GM19240 (cell line): ENCODE measurements around the gene IGFLR1.
A peak's percentile ranks its signal among the peaks of the same experiment; 100 is the strongest.

ENCODE experiments used
- DNase-seq: peaks from one replicate; pipeline ENCODE4 v3.0.0; 2011; ENCODE audit warnings: low spot score; ENCODE audit not compliant: insufficient read length

IGFLR1 gene

GRCh38 chr19:35740423-35741202 is 1.6 kb downstream of the IGFLR1 start:
- DNase-seq = peak; percentile 99

GRCh38 chr19:35740108-35740422 is 2.2 kb downstream of the IGFLR1 start:
- peak; percentile 69 for DNase-seq

GRCh38 chr19:35739275-35740107 is 2.8 kb downstream of the IGFLR1 start:
- no peak for DNase-seq

DNA sequence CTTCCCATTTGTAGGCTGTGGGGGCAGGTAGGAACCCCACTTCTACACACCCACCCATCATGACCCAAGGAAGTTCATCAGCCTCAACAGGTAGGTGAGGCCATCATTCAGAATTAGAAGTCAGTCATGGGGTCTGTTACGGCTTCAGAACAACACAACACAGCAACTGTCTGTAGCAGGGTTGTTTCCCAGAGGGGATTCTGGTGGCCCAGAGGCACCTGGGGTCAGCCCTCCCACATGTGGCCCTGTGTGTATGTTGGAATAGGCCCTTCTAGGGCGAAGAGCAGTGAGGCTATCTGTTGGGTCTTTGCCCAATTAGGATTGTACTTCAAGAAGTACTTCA is 3.4 kb downstream of the IGFLR1 start:
- no peak for DNase-seq

DNA sequence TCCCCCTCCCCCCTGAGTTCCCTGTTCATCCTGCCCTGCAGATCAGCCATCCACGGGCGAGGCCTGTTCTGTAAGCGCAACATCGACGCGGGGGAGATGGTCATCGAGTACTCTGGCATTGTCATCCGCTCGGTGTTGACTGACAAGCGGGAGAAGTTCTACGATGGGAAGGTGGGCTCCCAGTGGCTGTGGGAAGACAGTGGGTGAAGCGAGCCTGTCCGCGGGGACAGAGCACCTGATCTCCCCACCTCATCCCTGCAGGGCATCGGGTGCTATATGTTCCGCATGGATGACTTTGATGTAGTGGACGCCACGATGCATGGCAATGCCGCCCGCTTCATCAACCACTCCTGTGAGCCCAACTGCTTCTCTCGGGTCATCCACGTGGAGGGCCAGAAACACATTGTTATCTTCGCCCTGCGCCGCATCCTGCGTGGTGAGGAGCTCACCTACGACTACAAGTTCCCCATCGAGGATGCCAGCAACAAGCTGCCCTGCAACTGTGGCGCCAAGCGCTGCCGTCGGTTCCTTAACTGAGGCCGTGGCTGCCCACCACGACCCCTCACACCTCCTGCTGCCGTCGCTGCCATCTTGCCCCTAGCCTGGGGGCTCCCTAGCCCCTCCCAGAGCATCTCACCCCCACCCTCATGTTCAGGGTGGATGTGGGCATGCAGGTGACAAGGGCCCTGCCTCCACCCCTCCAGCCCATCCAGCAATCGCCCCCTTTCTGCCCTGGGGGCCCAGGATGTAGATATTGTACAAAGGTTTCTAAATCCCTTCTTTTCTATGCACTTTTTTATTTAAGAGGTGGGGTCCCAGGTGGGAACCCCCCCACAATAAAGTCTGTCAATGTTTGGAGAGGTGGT is 4.0 kb downstream of the IGFLR1 start:
- DNase-seq = no peak

DNA sequence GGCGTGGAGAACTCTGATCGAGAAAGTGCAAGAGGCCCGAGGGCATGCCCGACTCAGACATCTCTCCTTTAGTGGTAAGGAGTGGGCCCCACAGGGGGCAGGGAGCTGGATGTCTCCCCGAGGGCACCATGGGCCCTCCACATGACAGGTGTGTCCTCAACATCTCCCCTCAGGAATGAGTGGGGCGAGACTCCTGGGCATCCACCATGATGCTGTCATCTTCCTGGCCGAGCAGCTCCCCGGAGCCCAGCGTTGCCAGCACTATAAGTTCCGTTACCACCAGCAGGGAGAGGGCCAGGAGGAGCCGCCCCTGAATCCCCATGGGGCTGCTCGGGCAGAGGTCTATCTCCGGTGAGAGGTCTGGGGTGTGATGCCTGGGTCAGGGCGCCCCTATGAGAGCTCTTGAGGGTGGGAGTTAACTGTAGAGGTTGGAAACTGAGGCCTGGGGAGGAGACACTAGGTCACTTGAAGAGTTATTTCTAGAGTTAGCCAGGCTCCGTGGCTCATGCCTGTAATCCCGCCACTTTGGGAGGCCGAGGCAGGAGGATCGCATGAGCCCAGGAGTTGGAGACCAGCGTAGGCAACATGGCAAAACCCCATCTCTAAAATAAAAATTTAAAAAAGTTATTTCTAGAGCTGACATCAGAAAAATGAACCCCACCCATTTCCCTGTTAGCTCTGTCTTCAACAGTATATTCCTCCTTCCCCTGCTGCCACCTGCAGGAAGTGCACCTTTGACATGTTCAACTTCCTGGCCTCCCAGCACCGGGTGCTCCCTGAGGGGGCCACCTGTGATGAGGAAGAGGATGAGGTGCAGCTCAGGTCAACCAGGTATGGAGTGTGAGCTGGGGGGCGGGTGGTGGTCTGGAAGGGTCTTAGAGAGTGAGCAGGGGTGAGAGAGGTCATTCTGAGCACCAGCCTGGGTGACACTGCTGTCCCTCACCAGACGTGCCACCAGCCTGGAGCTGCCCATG is 5.1 kb downstream of the IGFLR1 start:
- DNase-seq = no peak

DNA sequence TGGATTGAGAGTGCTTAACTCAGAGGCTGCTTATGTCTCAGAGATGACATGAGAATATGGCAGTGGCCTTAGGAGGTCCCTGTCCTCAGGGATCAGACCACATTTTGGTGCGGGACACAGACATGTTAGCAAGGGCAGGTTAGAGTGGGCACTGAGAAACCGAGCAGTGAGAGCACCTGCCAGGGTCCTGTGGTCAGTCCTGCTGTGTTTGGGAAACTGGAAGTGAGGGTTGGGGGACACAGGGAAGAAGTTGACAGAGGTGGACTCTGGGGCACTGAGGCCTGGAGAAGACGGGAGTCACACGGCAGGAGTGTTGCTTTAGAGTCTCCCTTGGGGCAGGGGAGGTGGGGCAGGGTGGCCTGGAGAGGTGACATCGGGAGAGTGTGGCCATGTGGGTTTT is 7.4 kb downstream of the IGFLR1 start:
- no peak for DNase-seq

DNA sequence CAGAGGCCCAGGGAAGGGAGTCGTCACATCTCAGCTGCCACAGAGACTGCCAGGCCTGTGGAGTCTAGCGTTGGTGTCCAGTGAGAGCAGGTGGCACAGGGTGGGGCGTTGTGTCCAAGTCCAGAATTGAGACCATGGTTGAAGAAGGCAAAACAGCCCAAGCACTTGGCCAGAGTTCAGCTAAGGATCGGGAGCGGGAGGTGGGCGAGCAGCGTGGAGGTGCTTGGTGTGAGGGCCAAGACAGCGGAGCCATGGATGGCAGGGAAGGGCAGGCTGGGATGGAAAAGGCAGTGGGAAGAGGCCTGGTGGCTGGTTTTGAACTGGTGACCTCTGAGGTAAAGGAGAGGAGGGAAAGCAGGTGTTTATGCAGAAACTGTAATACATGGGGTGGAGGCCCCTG is 8.0 kb downstream of the IGFLR1 start:
- DNase-seq = no peak

GRCh38 chr19:35733180-35734125 is 8.8 kb downstream of the IGFLR1 start:
- DNase-seq = no peak

- no peak for DNase-seq
These were observed 9.6 kb downstream of the IGFLR1 start for GRCh38 chr19:35732540-35733179.

DNA sequence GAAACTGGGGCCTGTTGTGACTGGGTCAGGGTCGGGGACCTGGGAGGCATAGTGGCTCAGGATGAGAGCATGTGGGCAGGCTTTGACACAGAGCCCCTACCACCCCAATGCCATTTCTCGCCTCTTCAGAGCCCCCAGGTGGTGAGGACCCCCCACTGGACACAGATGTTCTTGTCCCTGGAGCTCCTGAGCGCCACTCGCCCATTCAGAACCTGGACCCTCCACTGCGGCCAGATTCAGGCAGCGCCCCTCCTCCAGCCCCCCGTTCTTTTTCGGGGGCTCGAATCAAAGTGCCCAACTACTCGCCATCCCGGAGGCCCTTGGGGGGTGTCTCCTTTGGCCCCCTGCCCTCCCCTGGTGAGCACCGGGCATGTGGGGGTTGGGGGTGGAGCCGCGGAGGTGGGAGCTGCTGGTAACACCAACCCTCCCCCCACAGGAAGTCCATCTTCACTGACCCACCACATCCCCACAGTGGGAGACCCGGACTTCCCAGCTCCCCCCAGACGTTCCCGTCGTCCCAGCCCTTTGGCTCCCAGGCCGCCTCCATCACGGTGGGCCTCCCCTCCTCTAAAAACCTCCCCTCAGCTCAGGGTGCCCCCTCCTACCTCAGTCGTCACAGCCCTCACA is 10.4 kb downstream of the IGFLR1 start:
- no peak for DNase-seq

DNA sequence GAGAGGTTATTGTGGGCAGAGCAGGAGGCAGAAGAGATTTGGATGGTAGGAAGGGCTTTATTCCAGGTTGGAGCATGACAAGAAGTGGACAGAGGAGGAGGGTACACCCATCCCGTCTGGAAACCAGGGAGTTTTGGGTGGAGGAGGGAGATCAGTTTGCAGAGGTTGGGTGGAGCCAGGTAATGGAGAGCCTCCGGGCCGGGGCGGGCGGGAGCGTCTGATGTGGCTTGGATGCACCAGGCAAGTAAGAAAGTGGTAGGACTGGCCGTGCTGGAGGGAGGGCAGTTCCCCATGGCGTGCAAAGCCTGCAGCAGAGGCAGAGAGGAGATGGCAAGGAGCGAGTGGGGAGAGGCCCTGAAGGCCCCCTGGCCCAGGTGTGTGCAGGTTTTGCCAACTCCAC is 10.9 kb downstream of the IGFLR1 start:
- DNase-seq = no peak

DNA sequence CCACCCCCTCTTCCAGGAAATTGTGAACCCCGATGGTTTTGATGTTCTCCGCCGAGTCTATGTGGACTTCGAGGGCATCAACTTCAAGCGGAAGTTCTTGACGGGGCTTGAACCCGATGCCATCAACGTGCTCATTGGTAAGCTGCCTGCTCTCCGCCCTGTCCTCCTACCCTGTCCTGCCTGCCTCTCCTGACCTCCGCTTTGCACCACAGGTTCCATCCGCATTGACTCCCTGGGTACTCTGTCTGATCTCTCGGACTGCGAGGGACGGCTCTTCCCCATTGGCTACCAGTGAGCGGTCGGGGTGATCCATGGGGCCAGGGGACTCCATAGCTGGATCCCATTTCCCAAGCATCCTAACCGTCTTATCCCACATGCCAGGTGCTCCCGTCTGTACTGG is 11.9 kb downstream of the IGFLR1 start:
- DNase-seq = no peak

DNA sequence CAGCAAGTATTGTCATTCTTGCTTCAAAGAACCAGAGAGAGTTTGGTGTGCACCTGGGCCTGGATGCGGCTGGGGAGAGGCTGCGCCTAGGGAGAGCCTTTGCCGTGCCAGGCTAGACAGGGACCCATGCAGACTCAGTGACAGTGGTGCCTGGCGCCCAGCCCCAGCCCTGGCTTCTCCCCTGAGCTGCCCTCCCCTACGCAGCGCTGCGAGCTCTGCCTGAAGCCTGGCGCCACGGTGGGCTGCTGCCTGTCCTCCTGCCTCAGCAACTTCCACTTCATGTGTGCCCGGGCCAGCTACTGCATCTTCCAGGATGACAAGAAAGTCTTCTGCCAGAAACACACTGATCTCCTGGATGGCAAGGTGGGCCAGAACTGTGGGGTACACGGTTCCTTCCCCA is 12.5 kb downstream of the IGFLR1 start:
- DNase-seq = no peak

DNA sequence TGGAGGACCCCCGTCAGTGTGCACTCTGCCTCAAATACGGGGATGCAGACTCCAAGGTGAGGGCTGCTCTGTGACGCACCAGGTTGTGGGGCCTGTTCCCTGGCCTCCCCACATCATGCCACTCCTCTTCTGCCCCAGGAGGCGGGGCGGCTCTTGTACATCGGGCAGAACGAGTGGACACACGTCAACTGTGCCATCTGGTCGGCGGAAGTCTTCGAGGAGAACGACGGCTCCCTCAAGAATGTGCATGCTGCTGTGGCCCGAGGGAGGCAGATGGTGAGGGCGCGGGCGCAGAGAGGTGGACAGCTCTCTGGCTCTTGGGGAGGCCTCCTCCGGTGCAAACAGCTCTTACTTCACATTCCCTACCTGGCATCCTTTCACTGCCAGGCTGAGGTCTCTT is 13.2 kb downstream of the IGFLR1 start:
- DNase-seq = no peak

- no peak for DNase-seq
These were observed 14.1 kb downstream of the IGFLR1 start for GRCh38 chr19:35727956-35728706.

- DNase-seq = no peak
These were observed 14.9 kb downstream of the IGFLR1 start for GRCh38 chr19:35727053-35727955.
